ENCODE data around the gene PARD3B.

The PARD3B gene

DNA sequence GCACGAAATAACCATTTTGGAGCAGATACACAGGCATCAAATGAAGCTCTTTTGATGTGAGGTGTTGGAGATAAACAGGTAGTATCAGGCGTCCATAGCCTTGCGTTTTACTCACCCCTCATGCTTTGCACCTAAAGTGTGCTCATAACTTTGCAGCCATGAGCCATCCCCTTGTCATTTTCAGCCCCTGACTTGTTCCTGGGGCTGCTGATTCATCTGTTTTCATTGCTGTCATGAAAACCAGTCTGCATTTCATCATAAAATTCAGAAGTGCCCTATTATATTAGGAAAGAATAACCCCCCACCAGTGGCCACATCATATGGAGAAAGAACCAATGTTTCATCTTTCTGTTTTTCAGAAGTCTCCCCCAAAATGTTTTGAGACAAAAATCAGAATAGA, 807.3 kb downstream of the PARD3B start:
- no peak for DNase-seq
- in situ Hi-C loops (cut with MboI; ENCODE audit: low pct_unique_long_range_greater_than_20kb, low sequenced_read_pairs), result no loop called here

GRCh38 chr2:205357732-205358131, 812.5 kb downstream of the PARD3B start:
- in situ Hi-C loops (cut with MboI; ENCODE audit: low pct_unique_long_range_greater_than_20kb, low sequenced_read_pairs), result no loop called here
- DNase-seq, result no peak

DNA sequence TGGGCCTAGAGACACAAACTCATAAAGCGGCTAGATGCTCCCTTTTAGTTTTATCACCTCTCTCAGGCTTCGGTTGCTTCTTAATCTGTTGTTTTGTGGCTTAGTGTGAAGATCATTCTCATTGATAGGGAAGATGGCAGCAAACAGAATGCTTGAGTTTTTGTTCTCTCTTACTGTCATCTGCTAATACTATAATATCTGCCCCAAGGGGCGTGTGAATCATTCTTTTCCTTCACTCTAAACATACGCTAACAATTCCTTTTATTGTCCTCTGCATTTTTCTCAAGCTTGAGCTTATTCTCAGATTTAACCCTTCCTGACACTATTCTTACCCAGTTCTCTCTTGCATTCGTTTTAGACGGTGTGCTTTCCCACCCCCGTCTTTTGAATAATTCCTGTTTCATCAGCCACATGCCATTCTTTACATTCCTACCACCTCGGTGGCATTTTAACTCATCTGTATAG, 813.1 kb downstream of the PARD3B start:
- DNase-seq, result no peak
- in situ Hi-C loops (cut with MboI; ENCODE audit: low pct_unique_long_range_greater_than_20kb, low sequenced_read_pairs), result no loop called here

DNA sequence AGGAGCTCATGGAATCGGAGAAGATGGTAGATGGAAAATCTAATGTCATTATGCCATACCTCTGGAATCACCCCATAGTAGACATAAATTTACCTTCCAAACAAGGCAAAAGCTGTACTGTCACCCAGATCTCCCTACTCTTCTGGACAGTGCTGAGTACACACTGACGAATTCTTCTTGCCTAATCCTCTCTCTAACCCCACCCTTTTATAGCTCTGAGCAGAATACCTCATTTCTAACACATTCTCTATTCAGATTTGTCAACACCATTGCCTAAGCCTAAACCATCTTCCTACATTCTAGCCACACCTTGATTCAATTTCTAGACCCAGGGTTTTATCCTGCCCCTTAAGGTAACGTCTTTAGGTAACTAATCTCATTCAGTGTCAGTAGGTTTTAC, 816.0 kb downstream of the PARD3B start:
- in situ Hi-C loops (cut with MboI; ENCODE audit: low pct_unique_long_range_greater_than_20kb, low sequenced_read_pairs), result no loop called here
- no peak for DNase-seq

DNA sequence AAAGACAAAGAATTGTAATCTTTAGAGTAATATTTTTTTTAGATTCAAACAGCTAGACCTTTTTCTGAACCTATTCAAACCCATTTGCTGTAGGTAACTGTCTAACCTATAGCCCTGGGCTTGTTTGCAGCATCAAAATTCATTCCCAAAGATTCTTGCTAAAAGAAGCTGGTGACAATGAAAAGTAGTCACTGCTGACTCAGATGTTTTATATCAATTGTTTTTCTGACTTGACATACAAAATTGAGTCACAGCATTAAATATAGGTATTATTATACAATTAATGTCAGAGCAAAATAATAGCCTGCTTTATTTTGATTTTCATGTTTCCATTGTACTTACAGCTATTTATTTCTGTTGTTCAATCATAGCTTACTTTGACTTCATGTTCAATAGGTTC, 816.7 kb downstream of the PARD3B start:
- in situ Hi-C loops (cut with MboI; ENCODE audit: low pct_unique_long_range_greater_than_20kb, low sequenced_read_pairs), result no loop called here
- DNase-seq, result no peak

DNA sequence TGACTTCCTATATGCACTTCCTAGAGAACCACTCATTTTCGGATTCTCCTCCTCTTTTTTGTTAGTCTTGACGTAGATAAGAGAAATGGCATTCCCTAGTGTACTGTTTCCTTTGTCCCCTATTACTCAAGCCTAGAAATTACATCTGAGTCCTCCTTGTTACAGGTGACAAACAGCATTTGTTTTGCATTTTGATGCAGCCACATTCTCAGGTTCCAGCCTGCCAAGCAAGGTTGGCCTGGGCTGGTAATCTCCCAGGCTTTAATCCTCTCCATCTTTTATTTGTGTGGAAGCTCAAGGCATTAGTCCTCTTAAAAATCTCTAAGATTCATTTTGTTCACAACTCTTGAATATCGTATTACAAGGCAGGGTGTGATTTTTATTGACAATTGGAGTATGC, 819.0 kb downstream of the PARD3B start:
- no peak for DNase-seq
- in situ Hi-C loops (cut with MboI; ENCODE audit: low pct_unique_long_range_greater_than_20kb, low sequenced_read_pairs), result no loop called here

GRCh38 chr2:205366336-205367060, 821.2 kb downstream of the PARD3B start:
- no peak for DNase-seq
- in situ Hi-C loops (cut with MboI; ENCODE audit: low pct_unique_long_range_greater_than_20kb, low sequenced_read_pairs), result no loop called here

DNA sequence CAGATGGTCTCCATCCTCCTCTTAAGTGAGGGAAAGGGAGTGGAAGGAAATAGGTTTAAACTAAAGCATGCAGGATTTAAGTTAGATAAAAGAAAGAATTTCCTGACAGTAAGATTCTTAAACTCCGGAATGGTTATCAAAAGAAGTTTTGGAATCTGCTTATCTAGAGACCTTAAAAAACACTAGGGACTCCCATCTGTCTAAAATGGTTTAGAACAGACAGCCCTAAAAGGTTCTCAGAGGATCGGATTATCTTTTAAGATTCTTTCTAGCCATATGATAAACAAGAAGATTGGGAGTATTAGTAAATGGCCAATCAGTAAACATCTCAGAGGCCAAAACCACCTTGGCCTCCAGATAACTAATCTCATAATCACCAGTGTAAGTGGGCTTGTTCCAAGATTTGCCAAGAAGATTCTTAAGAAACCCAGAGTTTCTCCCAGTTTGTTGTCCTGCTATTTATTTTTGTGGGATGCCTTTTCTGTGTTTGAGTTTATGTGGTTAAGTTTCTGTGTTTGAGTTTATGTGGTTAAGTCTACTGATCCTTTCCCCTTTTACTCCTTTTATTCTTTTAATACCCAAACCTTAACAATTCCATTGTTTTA, 822.2 kb downstream of the PARD3B start:
- in situ Hi-C loops (cut with MboI; ENCODE audit: low pct_unique_long_range_greater_than_20kb, low sequenced_read_pairs), result no loop called here

GRCh38 chr2:205369813-205370212, 824.5 kb downstream of the PARD3B start:
- no peak for DNase-seq
- in situ Hi-C loops (cut with MboI; ENCODE audit: low pct_unique_long_range_greater_than_20kb, low sequenced_read_pairs), result no loop called here

More for the DNA sequence above, 822.2 kb downstream of the PARD3B start:
- DNase-seq, result no peak

DNA sequence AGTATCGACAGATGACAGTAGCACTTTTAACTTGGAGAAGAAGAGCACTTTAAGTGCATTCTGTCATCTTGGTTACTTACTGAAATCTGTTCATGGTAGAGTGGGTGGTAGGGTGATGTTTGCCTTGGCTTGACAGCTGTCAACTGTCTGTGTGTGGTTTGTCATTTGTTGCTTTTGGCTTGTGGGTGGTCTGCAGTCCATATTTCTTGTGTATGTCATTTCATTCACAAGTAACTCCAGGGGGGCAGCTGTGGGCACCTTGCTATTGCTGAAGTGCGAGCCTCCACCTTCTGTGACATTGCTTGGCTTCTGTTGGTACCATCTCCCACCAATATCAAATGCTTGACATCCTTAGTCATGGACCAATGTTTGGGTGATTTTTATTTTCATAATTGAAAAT, 825.5 kb downstream of the PARD3B start:
- DNase-seq, result no peak
- in situ Hi-C loops (cut with MboI; ENCODE audit: low pct_unique_long_range_greater_than_20kb, low sequenced_read_pairs), result no loop called here

DNA sequence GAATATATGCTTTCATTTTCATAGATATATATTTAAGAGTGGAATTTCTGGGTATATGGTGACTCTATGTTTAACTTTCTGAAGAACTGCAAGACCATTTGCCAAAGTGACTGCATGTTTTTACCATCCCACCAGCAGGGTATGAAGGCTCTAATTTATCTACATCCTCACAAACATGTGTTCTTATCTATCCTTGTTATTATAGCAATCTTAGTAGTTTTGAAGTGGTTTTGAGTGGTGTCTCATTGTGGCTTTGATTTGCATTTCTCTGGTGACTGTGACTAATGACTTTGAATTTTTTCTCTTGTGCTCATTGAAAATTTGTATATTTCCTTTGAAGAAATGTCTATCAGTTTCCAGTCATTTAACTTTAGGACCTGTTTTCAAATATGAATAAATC, 826.9 kb downstream of the PARD3B start:
- DNase-seq, result no peak
- in situ Hi-C loops (cut with MboI; ENCODE audit: low pct_unique_long_range_greater_than_20kb, low sequenced_read_pairs), result no loop called here

DNA sequence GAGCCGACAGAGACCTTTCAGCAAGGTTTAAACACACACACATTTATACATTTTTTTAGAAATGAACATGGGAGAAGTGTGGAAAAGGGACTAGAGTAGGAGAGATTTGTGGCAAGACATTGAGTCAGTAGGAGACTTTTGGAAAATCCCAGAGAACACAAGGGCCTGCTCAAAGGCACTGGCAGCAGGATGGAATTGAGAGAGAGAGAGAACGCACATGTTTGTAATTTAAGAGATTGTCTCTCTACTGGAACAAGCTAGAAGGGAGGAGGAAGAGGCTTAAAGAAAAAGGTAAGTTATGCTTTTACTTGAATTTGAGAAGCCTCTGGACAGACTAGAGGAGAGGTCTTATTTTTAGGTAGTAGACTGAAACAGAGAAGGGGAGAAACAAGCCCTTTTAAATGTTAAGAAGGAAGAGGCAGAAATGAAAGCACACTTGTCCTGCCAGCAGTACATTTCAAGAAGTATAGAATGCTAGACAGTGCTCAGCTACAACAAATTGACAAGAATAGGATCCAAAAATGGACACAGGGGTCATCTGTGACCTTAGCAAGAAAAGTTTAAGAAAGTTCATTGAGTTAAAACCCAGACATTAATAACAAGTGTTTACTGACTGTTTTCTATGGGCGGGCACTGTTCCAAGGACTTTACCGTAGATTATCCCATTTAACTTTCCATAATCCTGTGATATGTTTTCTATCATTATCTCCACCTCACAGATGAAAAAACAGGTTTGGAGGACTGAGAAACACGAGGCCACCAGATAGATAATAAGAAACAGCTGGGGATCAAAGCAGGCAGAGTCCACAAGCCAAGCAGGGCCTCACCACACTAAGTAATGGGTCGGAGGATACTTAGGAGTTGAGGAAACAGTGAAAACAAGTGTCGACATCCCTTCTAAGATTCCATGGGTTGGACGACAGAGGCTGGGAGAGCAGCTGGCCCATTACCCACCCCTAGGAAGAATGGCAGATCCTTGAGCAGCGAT, 830.5 kb downstream of the PARD3B start:
- no peak for DNase-seq
- in situ Hi-C loops (cut with MboI; ENCODE audit: low pct_unique_long_range_greater_than_20kb, low sequenced_read_pairs), result no loop called here

DNA sequence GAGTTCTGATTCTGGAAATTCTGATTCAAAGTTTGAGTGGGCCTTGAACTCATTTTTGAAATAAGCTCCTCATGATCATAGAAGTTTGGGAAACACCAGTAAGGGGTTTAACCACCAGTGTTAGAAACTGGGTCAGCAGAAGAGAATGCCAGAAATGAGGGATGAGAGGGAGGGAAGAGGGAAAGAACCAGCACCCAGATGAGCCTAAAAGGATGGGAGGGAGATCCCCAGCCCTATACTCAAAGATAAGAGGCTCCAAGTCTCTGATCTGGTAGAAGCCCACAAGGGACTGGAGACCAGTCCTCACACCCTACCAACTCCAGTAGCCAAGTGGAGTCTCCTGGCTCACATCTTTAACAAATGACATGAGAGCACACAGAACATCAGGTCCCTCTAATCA, 832.0 kb downstream of the PARD3B start:
- in situ Hi-C loops (cut with MboI; ENCODE audit: low pct_unique_long_range_greater_than_20kb, low sequenced_read_pairs), result no loop called here

DNA sequence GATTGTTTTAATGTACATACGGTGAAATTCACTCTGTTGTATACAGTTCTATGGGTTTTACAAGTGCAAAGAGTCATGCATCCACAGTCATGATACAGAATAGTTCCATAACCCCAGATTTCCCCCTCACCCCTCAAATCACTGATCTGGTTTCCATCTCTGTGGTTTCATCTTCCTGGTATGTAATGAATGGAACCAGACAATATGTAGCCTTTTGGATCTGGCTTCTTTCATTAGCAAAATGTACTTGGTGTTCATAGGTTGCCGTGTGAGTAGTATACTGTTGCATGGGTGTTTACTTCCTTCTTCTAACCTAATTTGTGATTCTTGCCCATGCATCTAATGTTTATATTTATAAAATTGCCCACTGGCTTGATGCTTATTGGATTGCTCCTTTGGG, 838.3 kb downstream of the PARD3B start:
- in situ Hi-C loops (cut with MboI; ENCODE audit: low pct_unique_long_range_greater_than_20kb, low sequenced_read_pairs), result no loop called here
- DNase-seq, result no peak

More for the DNA sequence above, 832.0 kb downstream of the PARD3B start:
- DNase-seq, result no peak

- DNase-seq, result no peak
- in situ Hi-C loops (cut with MboI; ENCODE audit: low pct_unique_long_range_greater_than_20kb, low sequenced_read_pairs), result no loop called here
Observed at GRCh38 chr2:205386109-205386508, 840.8 kb downstream of the PARD3B start.

GRCh38 chr2:205387350-205388055, 842.2 kb downstream of the PARD3B start:
- in situ Hi-C loops (cut with MboI; ENCODE audit: low pct_unique_long_range_greater_than_20kb, low sequenced_read_pairs), result no loop called here
- DNase-seq, result no peak

GRCh38 chr2:205390866-205391265, 845.6 kb downstream of the PARD3B start:
- DNase-seq, result no peak
- in situ Hi-C loops (cut with MboI; ENCODE audit: low pct_unique_long_range_greater_than_20kb, low sequenced_read_pairs), result no loop called here

GRCh38 chr2:205401511-205401910, 856.2 kb downstream of the PARD3B start:
- DNase-seq, result no peak
- in situ Hi-C loops (cut with MboI; ENCODE audit: low pct_unique_long_range_greater_than_20kb, low sequenced_read_pairs), result no loop called here

GRCh38 chr2:205402011-205402410, 856.7 kb downstream of the PARD3B start:
- in situ Hi-C loops (cut with MboI; ENCODE audit: low pct_unique_long_range_greater_than_20kb, low sequenced_read_pairs), result no loop called here
- no peak for DNase-seq

All from KBM-7 (cell line).